COLO829 (cell line): ENCODE data around the gene CYP27C1.
"Not testable (repeated sequence)": the region's sequence is repeated elsewhere in the genome, so short reads cannot be mapped to it uniquely, and the experiment has no call there.

Experiments used
- DNase-seq: peaks from one replicate; pipeline ENCODE4 v3.0.0; 2012; ENCODE audit warnings: low spot score

Gene CYP27C1

GRCh38 chr2:127170452-127171197 is 49.5 kb downstream of the CYP27C1 start:
- DNase-seq: no peak

GRCh38 chr2:127170021-127170420 is 50.1 kb downstream of the CYP27C1 start:
- DNase-seq: no peak

GRCh38 chr2:127169066-127169660 is 50.9 kb downstream of the CYP27C1 start:
- no peak for DNase-seq

GRCh38 chr2:127166231-127166860 is 53.8 kb downstream of the CYP27C1 start:
- DNase-seq: no peak

GRCh38 chr2:127165539-127165935 is 54.6 kb downstream of the CYP27C1 start:
- DNase-seq: no peak

- no peak for DNase-seq
These were observed 55.1 kb downstream of the CYP27C1 start for GRCh38 chr2:127164761-127165538.

- DNase-seq: no peak
These were observed 56.2 kb downstream of the CYP27C1 start for GRCh38 chr2:127163921-127164320.

GRCh38 chr2:127163090-127163406 is 57.1 kb downstream of the CYP27C1 start:
- not testable (repeated sequence) for DNase-seq

GRCh38 chr2:127162261-127163089 is 57.6 kb downstream of the CYP27C1 start:
- no peak for DNase-seq

GRCh38 chr2:127161176-127162136 is 58.6 kb downstream of the CYP27C1 start:
- no peak for DNase-seq

- DNase-seq: no peak
These were observed 59.4 kb downstream of the CYP27C1 start for GRCh38 chr2:127160676-127161075.

GRCh38 chr2:127159543-127159942 is 60.6 kb downstream of the CYP27C1 start:
- DNase-seq: no peak

GRCh38 chr2:127158614-127159290 is 61.3 kb downstream of the CYP27C1 start:
- no peak for DNase-seq

- DNase-seq: no peak
These were observed 62.2 kb downstream of the CYP27C1 start for GRCh38 chr2:127157651-127158485.

GRCh38 chr2:127157114-127157513 is 63.0 kb downstream of the CYP27C1 start:
- no peak for DNase-seq

- no peak for DNase-seq
These were observed 64.2 kb downstream of the CYP27C1 start for GRCh38 chr2:127155947-127156346.

GRCh38 chr2:127155028-127155581 is 65.0 kb downstream of the CYP27C1 start:
- DNase-seq: no peak

GRCh38 chr2:127154396-127154795 is 65.7 kb downstream of the CYP27C1 start:
- DNase-seq: no peak

- DNase-seq: no peak
These were observed 66.4 kb downstream of the CYP27C1 start for GRCh38 chr2:127153691-127154158.
